MCF 10A (cell line): ENCODE measurements around the gene CELF4. TPM values are rescaled to one million over a fixed set of nuclear protein-coding genes. Genes with fewer than 3 reads are reported as not detected.

Experiments used
- BruUV-seq: library from RNA; stranded (reverse); fragments of 400-500 nt; replicated peaks from 2 replicates; lab custom pipeline; 2021; lab: Mats Ljungman, UMichigan
- CTCF ChIA-PET: fragments of 300-600 bp; sonication (Branson Sonifier 250); formaldehyde crosslinking; extraction: SDS; loops from one replicate; lab custom pipeline; 2021; ENCODE audit warnings: antibody characterized with exemption, inconsistent platforms; lab: Yijun Ruan, JAX
- POLR2A ChIA-PET: fragments of 300-600, 350-650 bp; sonication (Branson Sonifier 250); formaldehyde crosslinking; extraction: SDS; loops from one replicate; lab custom pipeline; 2020; ENCODE audit warnings: antibody characterized with exemption, inconsistent platforms; lab: Yijun Ruan, JAX
- DNase-seq: peaks from one replicate; pipeline ENCODE4 v3.0.0-alpha.2; 2018; ENCODE audit not compliant: unreplicated experiment
- H3K27ac Mint-ChIP-seq: one replicate; pipeline ENCODE4 v1.8.0; 2022; ENCODE audit warnings: mild to moderate bottlenecking, low read depth, mixed read lengths; ENCODE audit not compliant: unreplicated experiment
- H3K27me3 Mint-ChIP-seq: one replicate; pipeline ENCODE4 v1.8.0; 2022; ENCODE audit warnings: mixed read lengths; ENCODE audit not compliant: insufficient read depth, unreplicated experiment
- H3K36me3 Mint-ChIP-seq: one replicate; pipeline ENCODE4 v1.8.0; 2022; ENCODE audit warnings: mild to moderate bottlenecking, moderate library complexity, mixed read lengths; ENCODE audit not compliant: insufficient read depth, unreplicated experiment
- H3K4me1 Mint-ChIP-seq: one replicate; pipeline ENCODE4 v1.8.0; 2022; ENCODE audit warnings: mixed read lengths; ENCODE audit not compliant: insufficient read depth, unreplicated experiment
- H3K4me3 Mint-ChIP-seq: one replicate; pipeline ENCODE4 v1.8.0; 2022; ENCODE audit warnings: mild to moderate bottlenecking, moderate library complexity, mixed read lengths; ENCODE audit not compliant: unreplicated experiment
- H3K9me3 Mint-ChIP-seq: one replicate; pipeline ENCODE4 v1.8.0; 2022; ENCODE audit warnings: mixed read lengths; ENCODE audit not compliant: unreplicated experiment
- intact Hi-C: fragments of 100-400 bp; cut with micrococcal nuclease; formaldehyde crosslinking; loops from 2 replicates; pipeline ENCODE4 v1.14.1; 2022
- total RNA-seq: library from RNA; stranded (reverse); gene quantifications from 2 replicates; pipeline ENCODE4 v1.2.3, GENCODE V29; 2022
- TF ChIP-seq, protein P1 (sequence below): fragments of 200-600 bp; IDR thresholded peaks from one replicate; pipeline ENCODE4 v1.8.0; 2022; ENCODE audit warnings: antibody characterized with exemption, mild to moderate bottlenecking; ENCODE audit not compliant: unreplicated experiment

CELF4 gene
- total RNA-seq, 1 experiment from 2014 or later: not detected

DNA sequence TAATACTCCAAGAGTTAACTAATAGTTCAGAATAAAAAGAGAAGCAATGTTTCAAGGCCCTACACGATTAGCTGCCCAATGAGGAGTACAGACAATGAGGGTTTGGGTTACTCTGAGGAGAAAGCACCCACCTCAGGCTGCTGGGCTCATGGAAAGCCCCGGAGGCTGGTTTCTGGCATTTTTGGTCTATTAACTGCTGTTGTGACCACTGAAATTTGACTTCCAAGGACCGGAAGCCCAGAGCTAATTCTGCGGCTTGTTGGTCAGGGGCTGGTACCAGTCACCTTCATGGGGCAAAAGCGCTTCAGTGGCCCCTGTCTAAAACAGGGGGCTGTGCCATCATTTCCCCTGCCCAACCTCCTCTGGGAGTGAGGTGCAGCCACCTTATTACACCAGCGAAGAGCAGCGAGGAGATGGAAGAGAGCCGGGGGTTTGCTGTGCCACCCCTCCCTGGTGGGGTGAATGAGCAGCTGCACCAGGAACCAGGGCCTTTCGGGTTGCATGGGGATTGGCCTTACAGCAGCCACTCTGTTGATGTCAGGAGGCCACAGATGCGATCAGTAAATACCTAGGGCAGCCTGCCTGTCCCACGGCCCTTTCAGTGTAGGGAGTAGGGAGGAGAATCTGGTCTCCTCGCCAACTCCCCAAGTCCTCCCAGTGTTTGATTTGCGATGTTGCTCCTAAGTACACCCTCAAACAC lies 131.3 kb downstream of the CELF4 start:
- Mint-ChIP-seq H3K4me3 (no peak overlapping the region), H3K36me3 (no peaks in the 10 kb centered on the region), H3K9me3 (peaks cover 7% of the 10 kb centered on the region), H3K27me3 (no peaks in the 10 kb centered on the region), H3K27ac (no peak overlapping the region), H3K4me1 (no peaks in the 10 kb centered on the region)
- TF ChIP-seq, protein P1, sequence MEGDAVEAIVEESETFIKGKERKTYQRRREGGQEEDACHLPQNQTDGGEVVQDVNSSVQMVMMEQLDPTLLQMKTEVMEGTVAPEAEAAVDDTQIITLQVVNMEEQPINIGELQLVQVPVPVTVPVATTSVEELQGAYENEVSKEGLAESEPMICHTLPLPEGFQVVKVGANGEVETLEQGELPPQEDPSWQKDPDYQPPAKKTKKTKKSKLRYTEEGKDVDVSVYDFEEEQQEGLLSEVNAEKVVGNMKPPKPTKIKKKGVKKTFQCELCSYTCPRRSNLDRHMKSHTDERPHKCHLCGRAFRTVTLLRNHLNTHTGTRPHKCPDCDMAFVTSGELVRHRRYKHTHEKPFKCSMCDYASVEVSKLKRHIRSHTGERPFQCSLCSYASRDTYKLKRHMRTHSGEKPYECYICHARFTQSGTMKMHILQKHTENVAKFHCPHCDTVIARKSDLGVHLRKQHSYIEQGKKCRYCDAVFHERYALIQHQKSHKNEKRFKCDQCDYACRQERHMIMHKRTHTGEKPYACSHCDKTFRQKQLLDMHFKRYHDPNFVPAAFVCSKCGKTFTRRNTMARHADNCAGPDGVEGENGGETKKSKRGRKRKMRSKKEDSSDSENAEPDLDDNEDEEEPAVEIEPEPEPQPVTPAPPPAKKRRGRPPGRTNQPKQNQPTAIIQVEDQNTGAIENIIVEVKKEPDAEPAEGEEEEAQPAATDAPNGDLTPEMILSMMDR: no peak
- no TSS peak for BruUV-seq
- no peak for DNase-seq
- intact Hi-C loops: no loop called here
- POLR2A ChIA-PET: no interaction called here
- CTCF ChIA-PET: interaction anchor here (0.5 to 1.7 kb wide), 3 partner anchors 10 to 566 kb away, joined by 4 to 5 read pairs (median 4); no protein-coding TSS in a partner anchor

DNA sequence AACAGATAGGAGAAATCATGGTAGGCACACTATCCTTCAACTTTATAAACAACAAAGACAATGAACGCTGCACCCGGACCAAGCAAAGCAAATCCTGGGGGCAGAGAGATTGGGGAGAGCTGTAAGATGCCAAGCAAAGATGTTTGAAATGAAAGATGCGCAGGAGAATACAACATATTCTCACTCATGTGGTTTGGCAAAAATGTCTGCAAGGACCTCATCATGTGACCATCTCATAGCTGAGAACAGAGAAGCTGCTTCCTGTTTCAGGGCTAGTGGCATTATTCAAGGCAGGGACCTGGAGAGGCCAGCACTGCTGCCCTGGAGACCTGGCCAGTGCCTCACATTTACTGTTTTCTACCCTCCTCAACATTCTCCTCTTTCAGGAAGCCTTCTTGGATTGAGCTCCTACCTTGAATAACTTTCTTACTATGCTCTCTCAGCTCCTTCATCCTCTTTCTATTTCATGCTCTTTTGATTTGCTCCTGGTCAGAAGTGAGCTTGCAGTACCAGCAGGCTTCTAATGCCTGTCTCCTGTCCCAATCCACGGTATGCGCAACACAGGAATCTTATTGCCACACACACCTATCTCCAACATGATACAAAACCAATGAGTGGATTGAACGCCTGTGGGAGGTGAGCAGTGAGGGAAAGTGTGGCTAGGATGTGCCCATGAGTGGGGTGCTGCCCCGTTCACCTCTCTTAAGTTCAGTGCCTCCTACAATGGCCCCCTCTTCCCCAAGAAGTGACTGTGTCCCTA lies 133.0 kb downstream of the CELF4 start:
- peaks cover 7% of the 10 kb centered on the region for H3K9me3 Mint-ChIP-seq
- ChIA-PET CTCF (interaction anchor here (0.6 to 1.2 kb wide), 4 partner anchors 9 to 105 kb away, joined by 3 to 4 read pairs (median 4); no protein-coding TSS in a partner anchor), POLR2A (no interaction called here)
- BruUV-seq: no TSS peak
- H3K4me3 Mint-ChIP-seq: no peak overlapping the region
- intact Hi-C loops: no loop called here
- no peaks in the 10 kb centered on the region for H3K27me3 Mint-ChIP-seq
- no peak overlapping the region for H3K27ac Mint-ChIP-seq
- no peak for DNase-seq
- no peaks in the 10 kb centered on the region for H3K36me3 Mint-ChIP-seq
- H3K4me1 Mint-ChIP-seq: no peaks in the 10 kb centered on the region
- TF ChIP-seq, protein P1: no peak

DNA sequence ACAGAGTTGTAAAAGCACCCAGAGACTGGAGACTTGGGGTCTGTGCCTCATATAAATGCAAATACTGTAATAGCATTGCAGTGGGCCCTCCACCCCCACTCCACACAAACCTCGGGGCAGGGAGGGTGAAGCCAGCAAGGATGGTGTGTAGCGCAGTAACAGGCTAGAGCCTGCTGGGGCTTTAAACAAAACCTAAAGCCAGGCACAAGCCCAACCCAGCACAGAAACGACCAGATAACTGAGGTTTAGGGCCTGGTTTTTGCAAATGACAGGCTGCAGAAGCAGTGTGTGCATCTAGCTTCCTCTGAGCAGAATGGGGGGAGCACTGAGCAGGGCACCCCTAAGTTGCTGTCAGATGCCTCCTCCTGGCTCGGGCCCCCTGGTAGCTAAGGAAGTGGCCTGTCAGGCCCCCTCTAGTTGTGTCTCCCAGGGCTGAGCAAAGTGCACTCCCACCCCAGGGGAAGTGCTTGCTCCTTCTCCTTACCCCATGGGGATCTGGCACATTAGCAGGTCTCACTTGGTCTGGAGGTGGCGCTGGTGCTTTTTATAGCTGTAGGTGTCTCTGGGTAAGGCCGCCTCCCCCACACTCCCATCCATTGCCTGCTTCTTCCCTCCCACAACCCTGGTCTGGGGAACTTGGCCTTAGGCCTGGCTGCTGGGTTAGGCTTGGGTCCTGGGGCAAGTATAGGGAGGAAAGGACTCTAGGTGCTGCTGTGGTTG lies 135.1 kb downstream of the CELF4 start:
- peaks cover 7% of the 10 kb centered on the region for H3K9me3 Mint-ChIP-seq
- intact Hi-C loops: no loop called here
- no peak overlapping the region for H3K27ac Mint-ChIP-seq
- CTCF ChIA-PET: interaction anchor here (0.7 kb wide), 1 partner anchor 44 kb away, joined by 3 read pairs; no protein-coding TSS in a partner anchor
- H3K4me1 Mint-ChIP-seq: no peaks in the 10 kb centered on the region
- H3K27me3 Mint-ChIP-seq: no peaks in the 10 kb centered on the region
- no peak overlapping the region for H3K4me3 Mint-ChIP-seq
- DNase-seq: no peak
- TF ChIP-seq, protein P1: no peak
- H3K36me3 Mint-ChIP-seq: no peaks in the 10 kb centered on the region
- no TSS peak for BruUV-seq
- POLR2A ChIA-PET: no interaction called here

DNA sequence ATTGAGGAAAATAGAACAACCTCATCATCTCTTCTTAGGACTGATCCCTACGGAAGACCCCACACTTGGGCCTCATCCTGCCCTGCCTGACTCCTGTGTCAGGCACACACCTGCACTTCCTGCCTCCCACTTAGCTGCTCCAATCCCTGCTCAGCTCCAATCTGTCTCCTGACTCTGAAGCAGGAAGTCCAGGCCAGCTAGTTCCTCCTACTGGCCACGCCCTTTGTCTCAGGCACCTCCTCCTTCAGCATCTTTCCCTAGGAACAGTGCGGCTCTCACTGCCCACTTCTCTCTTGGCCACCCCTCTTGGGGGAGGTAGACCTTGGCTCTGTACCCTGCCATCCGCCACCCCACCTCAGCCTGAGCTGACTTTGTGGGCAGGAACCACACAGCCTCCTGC lies 135.8 kb downstream of the CELF4 start:
- intact Hi-C loops: no loop called here
- Mint-ChIP-seq H3K4me1 (no peaks in the 10 kb centered on the region), H3K9me3 (peaks cover 7% of the 10 kb centered on the region), H3K27me3 (no peaks in the 10 kb centered on the region), H3K27ac (no peak overlapping the region), H3K36me3 (no peaks in the 10 kb centered on the region), H3K4me3 (no peak overlapping the region)
- DNase-seq: no peak
- BruUV-seq: no TSS peak
- ChIA-PET POLR2A (interaction anchor here (0.7 kb wide), 1 partner anchor 139 kb away, joined by 3 read pairs; no protein-coding TSS in a partner anchor), CTCF (no interaction called here)
- TF ChIP-seq, protein P1: no peak
